Endothelial cell (in vitro differentiated cells): ENCODE measurements around the gene DNAJC1. TPM values are rescaled to one million over a fixed set of nuclear protein-coding genes. Genes with fewer than 3 reads are reported as not detected.

ENCODE experiments used
- DNase-seq: peaks from one replicate; pipeline ENCODE4 v3.0.0; 2021; ENCODE audit warnings: low spot score
- H3K27ac Mint-ChIP-seq: one replicate; pipeline ENCODE4 v1.8.0; 2021; ENCODE audit warnings: mixed read lengths, inconsistent platforms; ENCODE audit not compliant: unreplicated experiment
- H3K27me3 Mint-ChIP-seq: one replicate; pipeline ENCODE4 v1.8.0; 2021; ENCODE audit warnings: mild to moderate bottlenecking, moderate library complexity, mixed read lengths, inconsistent platforms; ENCODE audit not compliant: unreplicated experiment
- H3K36me3 Mint-ChIP-seq: one replicate; pipeline ENCODE4 v1.8.0; 2021; ENCODE audit warnings: mild to moderate bottlenecking, low read depth, mixed read lengths, inconsistent platforms; ENCODE audit not compliant: unreplicated experiment
- H3K4me1 Mint-ChIP-seq: one replicate; pipeline ENCODE4 v1.8.0; 2021; ENCODE audit warnings: mild to moderate bottlenecking, mixed read lengths, inconsistent platforms; ENCODE audit not compliant: unreplicated experiment
- H3K4me3 Mint-ChIP-seq: one replicate; pipeline ENCODE4 v1.8.0; 2021; ENCODE audit warnings: mild to moderate bottlenecking, mixed read lengths, inconsistent platforms; ENCODE audit not compliant: unreplicated experiment
- H3K9me3 Mint-ChIP-seq: one replicate; pipeline ENCODE4 v1.8.0; 2021; ENCODE audit warnings: mixed read lengths, inconsistent platforms; ENCODE audit not compliant: unreplicated experiment
- total RNA-seq: library from RNA; stranded (reverse); fragmentation: NEBNext Ultra II Directional; extraction: Animal tissue kit (Norgen Biotek cat#: 25700); gene quantifications from one replicate; pipeline ENCODE4 v1.2.1, GENCODE V29; 2021; ENCODE audit not compliant: unreplicated experiment
- TF ChIP-seq, protein P1 (sequence below): fragments of 200-600 bp; sonication (generic); IDR thresholded peaks from one replicate; pipeline ENCODE4 v1.5.0; 2021; ENCODE audit warnings: antibody characterized with exemption; ENCODE audit not compliant: unreplicated experiment

The DNAJC1 gene
- total RNA-seq, 1 donor from 2014 or later: 32.0 TPM

DNA sequence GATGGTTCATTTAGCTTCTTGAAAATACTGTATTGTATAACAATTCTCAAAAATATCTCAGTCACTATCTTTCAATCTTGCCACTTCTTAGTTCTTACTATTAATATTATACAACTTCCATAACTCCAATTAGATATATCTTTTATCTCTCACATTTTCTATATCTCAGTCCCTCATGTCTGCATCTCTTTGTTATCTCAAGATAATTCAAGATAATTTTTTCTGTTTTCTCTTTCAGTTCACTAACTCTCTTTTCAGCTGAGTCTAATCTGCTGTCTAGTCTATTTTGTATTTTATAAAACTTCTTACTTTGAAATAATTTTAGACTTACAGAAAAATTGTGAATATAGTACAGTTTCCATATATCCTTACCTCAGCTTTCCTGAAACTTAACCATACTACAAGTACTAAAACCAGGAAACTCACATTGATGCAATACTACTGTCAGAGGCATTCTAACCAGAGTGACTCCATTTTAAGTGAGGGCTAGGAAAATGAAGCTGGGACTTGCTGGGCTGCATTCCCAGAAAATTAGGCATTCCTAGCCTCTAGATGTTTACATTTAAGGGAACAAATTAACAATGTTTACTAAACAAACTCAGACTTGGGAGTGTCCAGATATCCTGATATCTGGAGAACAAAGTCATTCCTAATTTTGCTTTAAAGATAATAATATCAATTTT lies 38.4 kb downstream of the DNAJC1 start:
- Mint-ChIP-seq H3K36me3 (no peaks in the 10 kb centered on the region), H3K27ac (no peak overlapping the region), H3K9me3 (no peaks in the 10 kb centered on the region), H3K4me3 (no peak overlapping the region), H3K4me1 (peaks cover 10% of the 10 kb centered on the region), H3K27me3 (no peaks in the 10 kb centered on the region)
- TF ChIP-seq, protein P1, sequence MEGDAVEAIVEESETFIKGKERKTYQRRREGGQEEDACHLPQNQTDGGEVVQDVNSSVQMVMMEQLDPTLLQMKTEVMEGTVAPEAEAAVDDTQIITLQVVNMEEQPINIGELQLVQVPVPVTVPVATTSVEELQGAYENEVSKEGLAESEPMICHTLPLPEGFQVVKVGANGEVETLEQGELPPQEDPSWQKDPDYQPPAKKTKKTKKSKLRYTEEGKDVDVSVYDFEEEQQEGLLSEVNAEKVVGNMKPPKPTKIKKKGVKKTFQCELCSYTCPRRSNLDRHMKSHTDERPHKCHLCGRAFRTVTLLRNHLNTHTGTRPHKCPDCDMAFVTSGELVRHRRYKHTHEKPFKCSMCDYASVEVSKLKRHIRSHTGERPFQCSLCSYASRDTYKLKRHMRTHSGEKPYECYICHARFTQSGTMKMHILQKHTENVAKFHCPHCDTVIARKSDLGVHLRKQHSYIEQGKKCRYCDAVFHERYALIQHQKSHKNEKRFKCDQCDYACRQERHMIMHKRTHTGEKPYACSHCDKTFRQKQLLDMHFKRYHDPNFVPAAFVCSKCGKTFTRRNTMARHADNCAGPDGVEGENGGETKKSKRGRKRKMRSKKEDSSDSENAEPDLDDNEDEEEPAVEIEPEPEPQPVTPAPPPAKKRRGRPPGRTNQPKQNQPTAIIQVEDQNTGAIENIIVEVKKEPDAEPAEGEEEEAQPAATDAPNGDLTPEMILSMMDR: no peak
- no peak for DNase-seq

DNA sequence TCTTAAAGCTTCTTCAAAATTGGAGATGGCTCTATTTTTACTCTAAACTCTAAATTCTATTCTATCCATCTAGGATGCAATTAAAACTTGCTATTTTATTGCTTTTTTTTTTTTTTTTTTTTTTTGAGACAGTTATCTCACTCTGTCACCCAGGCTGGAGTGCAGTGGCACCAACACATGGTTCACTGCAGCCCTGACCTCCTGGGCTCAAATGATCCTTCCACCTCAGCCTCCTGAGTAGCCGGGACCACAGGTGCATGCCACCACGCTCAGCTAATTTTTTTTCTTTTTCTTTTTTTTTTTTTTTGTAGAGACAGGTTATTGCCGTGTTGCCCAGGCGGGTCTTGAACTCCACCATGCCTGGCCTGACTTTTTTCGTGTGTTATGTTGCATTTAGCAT lies 41.2 kb downstream of the DNAJC1 start:
- TF ChIP-seq, protein P1: no peak
- peaks cover 4% of the 10 kb centered on the region for H3K9me3 Mint-ChIP-seq
- no peak for DNase-seq
- no peak overlapping the region for H3K4me3 Mint-ChIP-seq
- no peaks in the 10 kb centered on the region for H3K27me3 Mint-ChIP-seq
- H3K36me3 Mint-ChIP-seq: no peaks in the 10 kb centered on the region
- no peak overlapping the region for H3K27ac Mint-ChIP-seq
- H3K4me1 Mint-ChIP-seq: peaks cover 10% of the 10 kb centered on the region

DNA sequence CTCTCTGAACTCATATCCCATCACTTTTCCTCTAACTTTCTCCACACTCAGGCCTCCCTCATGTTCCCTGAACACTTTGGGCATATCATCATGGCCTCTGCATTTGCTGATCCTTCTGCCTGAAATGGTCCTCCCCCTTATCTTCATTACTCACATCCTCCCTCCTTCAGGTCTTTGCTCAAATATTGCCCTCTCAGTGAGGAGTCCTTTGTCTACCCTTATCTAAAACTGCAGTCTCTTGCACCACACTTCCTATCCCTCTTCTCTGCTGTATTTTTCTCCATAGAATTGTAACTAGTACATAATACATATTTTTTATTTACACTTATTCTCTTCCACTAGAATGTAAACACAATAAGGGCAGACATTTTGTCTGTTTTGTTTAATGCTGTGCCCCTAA lies 41.7 kb downstream of the DNAJC1 start:
- DNase-seq: no peak
- Mint-ChIP-seq H3K4me1 (peaks cover 10% of the 10 kb centered on the region), H3K9me3 (peaks cover 4% of the 10 kb centered on the region), H3K36me3 (no peaks in the 10 kb centered on the region), H3K27me3 (no peaks in the 10 kb centered on the region), H3K27ac (peak overlapping the region; percentile 3), H3K4me3 (no peak overlapping the region)
- TF ChIP-seq, protein P1: no peak

DNA sequence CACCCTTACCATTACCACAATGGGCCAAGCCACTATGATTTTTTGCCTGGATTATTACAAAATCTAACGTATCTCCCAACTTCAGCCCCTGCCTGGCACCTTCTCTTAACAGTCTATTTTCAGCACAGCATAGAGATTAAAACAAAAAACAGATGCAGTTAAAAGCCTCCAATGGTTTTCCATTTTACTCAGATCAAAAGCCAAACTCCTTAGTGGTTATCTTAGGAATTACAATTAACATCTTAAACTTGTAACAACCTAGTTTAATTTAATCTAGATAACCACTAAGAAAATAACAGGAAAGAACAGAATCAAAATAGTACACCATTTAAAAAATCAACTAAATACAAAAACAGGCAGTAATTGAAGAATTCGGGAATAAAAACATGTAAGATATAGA lies 43.5 kb downstream of the DNAJC1 start:
- H3K4me3 Mint-ChIP-seq: no peak overlapping the region
- no peak for DNase-seq
- peaks cover 4% of the 10 kb centered on the region for H3K9me3 Mint-ChIP-seq
- no peaks in the 10 kb centered on the region for H3K36me3 Mint-ChIP-seq
- peaks cover 10% of the 10 kb centered on the region for H3K4me1 Mint-ChIP-seq
- TF ChIP-seq, protein P1: no peak
- no peaks in the 10 kb centered on the region for H3K27me3 Mint-ChIP-seq
- peak overlapping the region; percentile 49 for H3K27ac Mint-ChIP-seq

DNA sequence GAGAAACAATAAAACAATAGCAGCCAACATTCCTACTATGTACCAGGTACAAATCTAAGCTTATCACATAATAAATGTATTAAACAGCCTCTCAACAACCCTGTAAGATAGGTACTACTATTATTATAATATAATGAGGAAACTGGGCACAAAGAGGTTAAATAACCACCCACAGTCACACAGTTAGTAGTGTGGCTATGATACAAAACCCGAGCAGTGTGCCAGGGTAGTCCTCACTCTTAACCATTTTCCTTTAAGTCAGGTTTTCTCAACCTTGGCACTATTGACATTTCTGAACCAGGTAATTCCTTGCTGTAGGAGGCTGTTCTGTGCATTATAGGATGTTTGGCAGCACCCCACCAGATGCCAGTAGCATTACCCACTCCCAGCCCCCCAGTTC lies 48.8 kb downstream of the DNAJC1 start:
- DNase-seq: no peak
- Mint-ChIP-seq H3K4me3 (no peak overlapping the region), H3K27ac (no peak overlapping the region), H3K4me1 (no peaks in the 10 kb centered on the region), H3K36me3 (no peaks in the 10 kb centered on the region), H3K27me3 (no peaks in the 10 kb centered on the region), H3K9me3 (peaks cover 4% of the 10 kb centered on the region)
- TF ChIP-seq, protein P1: no peak
